A549 (cell line): ENCODE results near the gene PLEKHA8.

Experiments
- RCOR1 ChIP-seq: fragments of 150-350 bp; IDR thresholded peaks from 2 replicates; pipeline ENCODE4 v1.6.1; 2014; ENCODE audit warnings: antibody characterized with exemption, low read length, low read depth
- TF ChIP-seq, protein P1 (sequence below): fragments of >200 bp; sonication (Bioruptor Twin); formaldehyde crosslinking; IDR thresholded peaks from 3 replicates; pipeline ENCODE4 v1.5.1; 2016

DNA sequence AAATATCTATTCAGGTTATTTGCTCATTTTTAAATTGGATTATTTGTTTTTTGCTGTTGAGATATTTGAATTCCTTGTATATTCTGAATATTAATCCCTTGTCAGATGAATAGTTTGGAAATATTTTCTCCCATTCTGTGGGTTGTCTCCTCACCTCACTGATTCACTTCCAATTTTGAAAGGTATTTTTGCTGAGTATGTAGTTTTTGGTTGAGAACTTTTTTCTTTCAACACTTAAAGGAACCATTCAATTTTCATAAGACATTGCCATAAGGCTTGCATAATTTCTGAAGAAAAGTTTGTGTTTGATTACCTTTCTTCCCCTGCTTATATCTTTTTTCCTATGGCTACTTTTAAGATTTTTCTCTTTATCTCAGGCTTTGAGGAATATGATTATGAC, 29.7 kb upstream of the PLEKHA8 start:
- no peak for TF ChIP-seq RCOR1
- TF ChIP-seq, protein P1, sequence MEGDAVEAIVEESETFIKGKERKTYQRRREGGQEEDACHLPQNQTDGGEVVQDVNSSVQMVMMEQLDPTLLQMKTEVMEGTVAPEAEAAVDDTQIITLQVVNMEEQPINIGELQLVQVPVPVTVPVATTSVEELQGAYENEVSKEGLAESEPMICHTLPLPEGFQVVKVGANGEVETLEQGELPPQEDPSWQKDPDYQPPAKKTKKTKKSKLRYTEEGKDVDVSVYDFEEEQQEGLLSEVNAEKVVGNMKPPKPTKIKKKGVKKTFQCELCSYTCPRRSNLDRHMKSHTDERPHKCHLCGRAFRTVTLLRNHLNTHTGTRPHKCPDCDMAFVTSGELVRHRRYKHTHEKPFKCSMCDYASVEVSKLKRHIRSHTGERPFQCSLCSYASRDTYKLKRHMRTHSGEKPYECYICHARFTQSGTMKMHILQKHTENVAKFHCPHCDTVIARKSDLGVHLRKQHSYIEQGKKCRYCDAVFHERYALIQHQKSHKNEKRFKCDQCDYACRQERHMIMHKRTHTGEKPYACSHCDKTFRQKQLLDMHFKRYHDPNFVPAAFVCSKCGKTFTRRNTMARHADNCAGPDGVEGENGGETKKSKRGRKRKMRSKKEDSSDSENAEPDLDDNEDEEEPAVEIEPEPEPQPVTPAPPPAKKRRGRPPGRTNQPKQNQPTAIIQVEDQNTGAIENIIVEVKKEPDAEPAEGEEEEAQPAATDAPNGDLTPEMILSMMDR, result no peak
